Raji (cell line): ENCODE measurements around the gene NDUFS6.

ENCODE experiments used
- POLR2A ChIP-seq: IDR thresholded peaks from 2 replicates; pipeline ENCODE4 v1.6.1; 2011; ENCODE audit warnings: low read depth, low read length, control low read depth; ENCODE audit not compliant: insufficient read depth

NDUFS6 gene

GRCh38 chr5:1851290-1851934 lies 50.2 kb downstream of the NDUFS6 start:
- TF ChIP-seq POLR2A: no peak

GRCh38 chr5:1852324-1852947 lies 51.2 kb downstream of the NDUFS6 start:
- TF ChIP-seq POLR2A: no peak

GRCh38 chr5:1853531-1853930 lies 52.3 kb downstream of the NDUFS6 start:
- no peak for TF ChIP-seq POLR2A

- TF ChIP-seq POLR2A: no peak
Measured at GRCh38 chr5:1855075-1855474, 53.9 kb downstream of the NDUFS6 start.

GRCh38 chr5:1855596-1855995 lies 54.4 kb downstream of the NDUFS6 start:
- no peak for TF ChIP-seq POLR2A

- no peak for TF ChIP-seq POLR2A
Measured at GRCh38 chr5:1856596-1857255, 55.5 kb downstream of the NDUFS6 start.

- TF ChIP-seq POLR2A: no peak
Measured at GRCh38 chr5:1857256-1857600, 56.0 kb downstream of the NDUFS6 start.

- TF ChIP-seq POLR2A: no peak
Measured at GRCh38 chr5:1858436-1858835, 57.2 kb downstream of the NDUFS6 start.

- TF ChIP-seq POLR2A: no peak
Measured at GRCh38 chr5:1859099-1859498, 57.9 kb downstream of the NDUFS6 start.

GRCh38 chr5:1860021-1860610 lies 58.9 kb downstream of the NDUFS6 start:
- TF ChIP-seq POLR2A: no peak

GRCh38 chr5:1860949-1861348 lies 59.7 kb downstream of the NDUFS6 start:
- TF ChIP-seq POLR2A: no peak

- TF ChIP-seq POLR2A: no peak
Measured at GRCh38 chr5:1864896-1865440, 63.8 kb downstream of the NDUFS6 start.

- TF ChIP-seq POLR2A: no peak
Measured at GRCh38 chr5:1865486-1865885, 64.3 kb downstream of the NDUFS6 start.
